ENCODE data around the gene XRRA1. TPM values are rescaled to one million over a fixed set of nuclear protein-coding genes. Genes with fewer than 3 reads are reported as not detected.
"Not testable (repeated sequence)": the region's sequence is repeated elsewhere in the genome, so short reads cannot be mapped to it uniquely, and the experiment has no call there.

XRRA1 gene
- 12.3 TPM for total RNA-seq

GRCh38 chr11:74948898-74949752, at the start of gene XRRA1, which contains the start of gene SPCS2:
Gene XRRA1 (minus strand): TSS chr11:74949091. CDS start chr11:74940878, 8,213 bp downstream.
Gene SPCS2 (plus strand): TSS chr11:74949266. CDS start chr11:74949286, 20 bp downstream.
- DNase-seq, result peak; percentile 99

- DNase-seq, result no peak
Observed at GRCh38 chr11:74992852-74993251, 44.0 kb upstream of the XRRA1 start.

- no peak for DNase-seq
Observed at GRCh38 chr11:74990941-74991340, 42.0 kb upstream of the XRRA1 start.

GRCh38 chr11:74990150-74990549, 41.3 kb upstream of the XRRA1 start:
- DNase-seq, result not testable (repeated sequence)

- peak; percentile 9 for DNase-seq
Observed at GRCh38 chr11:74989260-74989638, 40.4 kb upstream of the XRRA1 start.

- DNase-seq, result peak; percentile 80
Observed at GRCh38 chr11:74988541-74989259, 39.8 kb upstream of the XRRA1 start, which contains the start of gene NEU3. Gene NEU3 (plus strand): TSS chr11:74988933. CDS start chr11:74989061, 128 bp downstream.

- no peak for DNase-seq
Observed at GRCh38 chr11:74984730-74985129, 35.8 kb upstream of the XRRA1 start.

- DNase-seq, result no peak
Observed at GRCh38 chr11:74984070-74984469, 35.2 kb upstream of the XRRA1 start.

GRCh38 chr11:74981888-74982287, 33.0 kb upstream of the XRRA1 start:
- no peak for DNase-seq

GRCh38 chr11:74980634-74981033, 31.7 kb upstream of the XRRA1 start:
- no peak for DNase-seq

GRCh38 chr11:74978041-74978440, 29.1 kb upstream of the XRRA1 start:
- no peak for DNase-seq

GRCh38 chr11:74971424-74971823, 22.5 kb upstream of the XRRA1 start:
- no peak for DNase-seq

- DNase-seq, result no peak
Observed at GRCh38 chr11:74970852-74971395, 22.0 kb upstream of the XRRA1 start.

GRCh38 chr11:74966651-74967050, 17.8 kb upstream of the XRRA1 start:
- no peak for DNase-seq

- not testable (repeated sequence) for DNase-seq
Observed at GRCh38 chr11:74960128-74960527, 11.2 kb upstream of the XRRA1 start.

GRCh38 chr11:74957937-74958629, 9.2 kb upstream of the XRRA1 start:
- no peak for DNase-seq

- no peak for DNase-seq
Observed at GRCh38 chr11:74956397-74957015, 7.6 kb upstream of the XRRA1 start.

GRCh38 chr11:74954199-74954598, 5.3 kb upstream of the XRRA1 start:
- DNase-seq, result no peak

GRCh38 chr11:74953451-74953850, 4.6 kb upstream of the XRRA1 start:
- no peak for DNase-seq

GRCh38 chr11:74952752-74953151, 3.9 kb upstream of the XRRA1 start:
- DNase-seq, result no peak

- DNase-seq, result no peak
Observed at GRCh38 chr11:74951226-74951625, 2.3 kb upstream of the XRRA1 start.

Data from tongue (tissue), 2 donors.